ENCODE data around the gene GSDMA.

GSDMA gene

DNA sequence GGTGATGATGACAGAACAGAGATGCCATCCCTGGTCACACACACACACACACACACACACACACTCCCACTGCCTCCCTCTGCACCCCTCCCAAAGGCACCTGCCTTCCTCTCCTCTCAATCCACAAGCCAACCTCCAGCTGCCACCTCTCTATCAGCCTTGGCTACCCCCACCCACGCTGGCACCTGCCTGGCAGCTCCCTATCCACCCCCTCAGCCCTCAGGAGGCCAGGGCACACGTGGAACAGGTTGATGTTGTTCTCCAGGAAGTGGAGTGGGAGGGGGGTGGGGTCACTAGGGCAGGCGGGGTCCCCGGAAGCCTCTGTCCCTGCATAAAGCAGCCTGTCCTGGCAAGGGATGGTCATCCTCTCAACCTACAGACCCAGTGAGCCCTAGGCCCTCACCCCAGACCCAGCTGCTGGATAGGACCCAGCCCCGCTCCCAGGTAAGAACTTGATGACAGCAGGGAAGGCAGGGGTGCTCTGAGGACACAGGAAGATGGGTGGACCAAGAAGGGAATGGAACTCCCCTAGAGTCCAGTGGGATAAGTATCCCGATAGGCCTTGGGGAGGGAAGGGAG is at the start of gene GSDMA:
Gene GSDMA, plus strand, starts transcription at position 363 of the 579 bp plus-strand sequence. CDS start 2,684 bp downstream, outside the sequence.
- Histone ChIP-seq H3K36me3 (ENCODE audit: insufficient read depth, low read length) (no peaks in the 10 kb centered on the region), H3K27ac (ENCODE audit: low read depth, low read length) (no peak within 1 kb of the TSS), H3K4me1 (ENCODE audit: control insufficient read depth, insufficient read depth, low read length, unreplicated experiment) (no peaks in the 10 kb centered on the region), H2AFZ (ENCODE audit: low read length, unreplicated experiment) (no peak within 1 kb of the TSS), H3K79me2 (ENCODE audit: control insufficient read depth, insufficient read depth, low read length, unreplicated experiment) (no peaks in the 10 kb centered on the region), H3K4me3 (ENCODE audit: low read depth, low read length) (no peak within 1 kb of the TSS), H3K27me3 (ENCODE audit: insufficient read depth, low read length) (peaks cover 10% of the 10 kb centered on the region; the same call in 1 of the 2 replicates)

DNA sequence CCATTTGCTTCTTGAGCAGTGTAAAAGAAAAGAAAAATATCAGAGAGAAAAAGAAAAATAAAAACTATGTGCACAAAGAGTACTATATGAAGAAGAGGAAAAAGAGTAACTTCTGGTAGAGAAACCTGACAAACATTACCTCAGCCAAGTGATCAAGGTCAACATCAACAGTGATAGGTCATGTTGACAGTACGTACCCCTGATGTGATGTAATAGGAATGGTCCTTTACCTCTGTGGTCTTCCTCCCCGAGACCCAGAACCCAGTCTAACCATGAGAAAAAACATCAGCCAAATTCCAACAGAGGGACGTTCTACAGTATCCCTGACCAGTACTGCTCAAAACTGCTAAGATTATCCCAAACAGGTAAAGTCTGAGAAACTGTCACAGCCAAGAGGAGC is 48.8 kb upstream of the GSDMA start:
- no peak overlapping the region for H2AFZ ChIP-seq (ENCODE audit: low read length, unreplicated experiment)
- no peaks in the 10 kb centered on the region for H3K27me3 ChIP-seq (ENCODE audit: insufficient read depth, low read length)
- H3K36me3 ChIP-seq (ENCODE audit: insufficient read depth, low read length) = no peaks in the 10 kb centered on the region
- no peaks in the 10 kb centered on the region for H3K4me1 ChIP-seq (ENCODE audit: control insufficient read depth, insufficient read depth, low read length, unreplicated experiment)
- H3K4me3 ChIP-seq (ENCODE audit: low read depth, low read length) = no peak overlapping the region
- H3K79me2 ChIP-seq (ENCODE audit: control insufficient read depth, insufficient read depth, low read length, unreplicated experiment) = no peaks in the 10 kb centered on the region
- no peak overlapping the region for H3K27ac ChIP-seq (ENCODE audit: low read depth, low read length)

GRCh38 chr17:39915559-39915958 is 47.2 kb upstream of the GSDMA start:
- Histone ChIP-seq H3K4me3 (ENCODE audit: low read depth, low read length) (no peak overlapping the region), H2AFZ (ENCODE audit: low read length, unreplicated experiment) (no peak overlapping the region), H3K27ac (ENCODE audit: low read depth, low read length) (no peak overlapping the region), H3K79me2 (ENCODE audit: control insufficient read depth, insufficient read depth, low read length, unreplicated experiment) (no peaks in the 10 kb centered on the region), H3K4me1 (ENCODE audit: control insufficient read depth, insufficient read depth, low read length, unreplicated experiment) (no peaks in the 10 kb centered on the region), H3K36me3 (ENCODE audit: insufficient read depth, low read length) (peaks cover 6% of the 10 kb centered on the region; the same call in 1 of the 2 replicates), H3K27me3 (ENCODE audit: insufficient read depth, low read length) (no peaks in the 10 kb centered on the region)

GRCh38 chr17:39916918-39917317 is 45.9 kb upstream of the GSDMA start:
- Histone ChIP-seq H3K27me3 (ENCODE audit: insufficient read depth, low read length) (no peaks in the 10 kb centered on the region), H3K36me3 (ENCODE audit: insufficient read depth, low read length) (peaks cover 10% of the 10 kb centered on the region; the same call in 1 of the 2 replicates), H3K4me1 (ENCODE audit: control insufficient read depth, insufficient read depth, low read length, unreplicated experiment) (no peaks in the 10 kb centered on the region), H3K27ac (ENCODE audit: low read depth, low read length) (no peak overlapping the region), H3K4me3 (ENCODE audit: low read depth, low read length) (no peak overlapping the region), H3K79me2 (ENCODE audit: control insufficient read depth, insufficient read depth, low read length, unreplicated experiment) (no peaks in the 10 kb centered on the region), H2AFZ (ENCODE audit: low read length, unreplicated experiment) (no peak overlapping the region)

DNA sequence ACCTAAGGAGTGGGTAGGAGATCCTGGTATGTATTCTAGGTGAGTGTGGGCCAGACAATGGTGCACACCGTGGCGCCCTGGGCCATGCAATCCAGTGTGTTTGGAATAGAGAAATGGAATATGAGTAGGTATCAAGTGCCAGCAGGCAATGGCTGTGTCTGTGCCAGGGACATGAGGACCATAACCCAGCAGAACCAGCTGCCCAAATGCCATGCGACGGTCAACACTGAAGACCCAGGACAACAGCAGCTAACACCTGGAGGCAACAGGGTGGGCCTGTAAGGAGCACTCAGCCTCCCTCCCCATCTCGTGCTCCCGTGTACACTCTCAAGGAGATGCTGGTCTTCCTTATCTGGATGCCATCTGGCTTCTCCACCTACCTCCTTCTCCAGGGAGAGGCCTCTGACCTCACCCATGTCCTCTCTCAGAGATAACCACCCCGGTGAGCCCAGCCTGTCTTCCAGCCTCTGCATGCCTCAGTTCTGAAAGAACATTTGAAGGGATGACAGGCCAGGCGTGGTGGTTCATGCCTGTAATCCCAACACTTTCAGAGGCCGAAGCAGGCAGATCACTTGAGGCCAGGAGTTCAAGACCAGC is 43.6 kb upstream of the GSDMA start:
- Histone ChIP-seq H3K4me1 (ENCODE audit: control insufficient read depth, insufficient read depth, low read length, unreplicated experiment) (peaks cover 7% of the 10 kb centered on the region), H3K4me3 (ENCODE audit: low read depth, low read length) (no peak overlapping the region), H3K79me2 (ENCODE audit: control insufficient read depth, insufficient read depth, low read length, unreplicated experiment) (peaks cover 9% of the 10 kb centered on the region), H3K36me3 (ENCODE audit: insufficient read depth, low read length) (peaks cover 20% of the 10 kb centered on the region; the same call in 1 of the 2 replicates), H2AFZ (ENCODE audit: low read length, unreplicated experiment) (no peak overlapping the region), H3K27me3 (ENCODE audit: insufficient read depth, low read length) (no peaks in the 10 kb centered on the region), H3K27ac (ENCODE audit: low read depth, low read length) (no peak overlapping the region)

GRCh38 chr17:39920218-39921210 is 42.3 kb upstream of the GSDMA start:
- Histone ChIP-seq H2AFZ (ENCODE audit: low read length, unreplicated experiment) (no peak overlapping the region), H3K27ac (ENCODE audit: low read depth, low read length) (no peak overlapping the region), H3K27me3 (ENCODE audit: insufficient read depth, low read length) (no peaks in the 10 kb centered on the region), H3K79me2 (ENCODE audit: control insufficient read depth, insufficient read depth, low read length, unreplicated experiment) (peaks cover 20% of the 10 kb centered on the region), H3K4me1 (ENCODE audit: control insufficient read depth, insufficient read depth, low read length, unreplicated experiment) (peaks cover 20% of the 10 kb centered on the region), H3K4me3 (ENCODE audit: low read depth, low read length) (no peak overlapping the region), H3K36me3 (ENCODE audit: insufficient read depth, low read length) (peaks cover 20% of the 10 kb centered on the region; the same call in 1 of the 2 replicates)

DNA sequence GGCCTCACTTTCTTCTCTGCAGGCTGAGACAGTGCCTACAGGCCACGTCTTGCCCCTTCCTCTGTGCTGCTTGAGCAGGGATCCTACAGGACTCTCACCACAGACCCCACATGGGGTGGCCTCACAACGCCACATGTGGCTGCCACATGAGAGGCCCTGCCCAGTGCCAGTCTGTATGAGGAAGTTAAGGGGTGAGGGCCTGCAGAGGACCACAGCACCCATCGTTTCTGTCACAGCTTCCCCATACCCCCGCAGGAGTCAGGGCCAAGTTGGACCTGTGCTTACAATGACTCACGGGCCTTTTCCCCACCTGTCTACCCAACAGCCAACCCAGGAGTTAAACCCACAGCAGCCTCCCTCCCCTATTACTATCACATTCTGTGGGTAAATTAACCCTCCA is 41.5 kb upstream of the GSDMA start:
- Histone ChIP-seq H3K36me3 (ENCODE audit: insufficient read depth, low read length) (peaks cover 20% of the 10 kb centered on the region; the same call in 1 of the 2 replicates), H3K79me2 (ENCODE audit: control insufficient read depth, insufficient read depth, low read length, unreplicated experiment) (peaks cover 28% of the 10 kb centered on the region), H3K27ac (ENCODE audit: low read depth, low read length) (no peak overlapping the region), H2AFZ (ENCODE audit: low read length, unreplicated experiment) (no peak overlapping the region), H3K4me3 (ENCODE audit: low read depth, low read length) (no peak overlapping the region), H3K4me1 (ENCODE audit: control insufficient read depth, insufficient read depth, low read length, unreplicated experiment) (peaks cover 28% of the 10 kb centered on the region), H3K27me3 (ENCODE audit: insufficient read depth, low read length) (no peaks in the 10 kb centered on the region)

- Histone ChIP-seq H2AFZ (ENCODE audit: low read length, unreplicated experiment) (no peak overlapping the region), H3K27ac (ENCODE audit: low read depth, low read length) (no peak overlapping the region), H3K4me1 (ENCODE audit: control insufficient read depth, insufficient read depth, low read length, unreplicated experiment) (peaks cover 30% of the 10 kb centered on the region), H3K36me3 (ENCODE audit: insufficient read depth, low read length) (peaks cover 20% of the 10 kb centered on the region; the same call in 1 of the 2 replicates), H3K27me3 (ENCODE audit: insufficient read depth, low read length) (no peaks in the 10 kb centered on the region), H3K4me3 (ENCODE audit: low read depth, low read length) (no peak overlapping the region), H3K79me2 (ENCODE audit: control insufficient read depth, insufficient read depth, low read length, unreplicated experiment) (peaks cover 35% of the 10 kb centered on the region)
Measured at GRCh38 chr17:39922006-39922405, 40.8 kb upstream of the GSDMA start.

- peaks cover 36% of the 10 kb centered on the region for H3K79me2 ChIP-seq (ENCODE audit: control insufficient read depth, insufficient read depth, low read length, unreplicated experiment)
- no peak overlapping the region for H3K27ac ChIP-seq (ENCODE audit: low read depth, low read length)
- no peak overlapping the region for H3K4me3 ChIP-seq (ENCODE audit: low read depth, low read length)
- peaks cover 20% of the 10 kb centered on the region; the same call in 1 of the 2 replicates for H3K36me3 ChIP-seq (ENCODE audit: insufficient read depth, low read length)
- no peaks in the 10 kb centered on the region for H3K27me3 ChIP-seq (ENCODE audit: insufficient read depth, low read length)
- H3K4me1 ChIP-seq (ENCODE audit: control insufficient read depth, insufficient read depth, low read length, unreplicated experiment) = peaks cover 35% of the 10 kb centered on the region
- no peak overlapping the region for H2AFZ ChIP-seq (ENCODE audit: low read length, unreplicated experiment)
Measured at GRCh38 chr17:39923230-39923629, 39.6 kb upstream of the GSDMA start.

DNA sequence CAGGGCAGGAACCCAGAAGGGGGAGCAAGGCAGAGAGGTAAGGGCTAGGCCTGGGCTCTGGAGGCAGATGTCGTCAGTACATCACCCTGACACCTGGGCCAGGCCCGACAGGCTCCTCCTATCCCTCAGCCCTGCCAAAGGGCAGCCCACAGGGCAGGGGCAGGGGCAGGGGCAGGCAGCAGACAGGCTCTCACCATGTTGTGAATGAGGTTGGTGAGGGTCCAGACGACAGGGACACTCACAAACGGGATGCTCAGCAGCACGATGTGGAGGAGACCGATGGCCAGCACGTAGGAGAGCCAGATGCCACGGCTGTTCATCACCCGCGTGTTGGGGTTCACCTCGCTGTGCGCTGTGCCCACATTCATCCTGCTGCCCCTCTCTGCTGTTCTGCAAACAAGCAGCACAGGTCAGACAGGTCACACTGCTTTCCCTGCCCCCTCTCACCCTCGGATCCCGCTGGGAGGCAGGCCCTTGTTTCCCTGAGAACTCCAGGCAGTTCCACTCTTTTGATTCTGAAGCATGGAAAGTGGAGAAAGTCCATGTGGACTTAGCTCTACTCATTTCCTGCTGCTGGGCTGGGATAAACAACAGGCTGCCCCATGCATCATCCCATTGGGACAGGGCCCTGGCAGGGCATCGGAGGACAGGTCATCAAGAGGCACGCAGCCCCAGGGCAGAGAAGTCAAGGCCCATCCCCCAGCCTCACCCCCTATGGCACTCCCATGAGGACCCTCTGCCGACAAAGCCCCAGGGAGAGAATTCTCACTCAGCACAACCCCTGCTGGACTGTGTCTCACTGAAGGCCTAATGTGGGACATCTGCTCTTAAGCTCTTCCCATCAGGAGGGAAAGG is 38.7 kb upstream of the GSDMA start:
- peak overlapping the region; percentile 33; the same call in 1 of the 2 replicates for H3K27ac ChIP-seq (ENCODE audit: low read depth, low read length)
- peaks cover 36% of the 10 kb centered on the region for H3K79me2 ChIP-seq (ENCODE audit: control insufficient read depth, insufficient read depth, low read length, unreplicated experiment)
- peaks cover 20% of the 10 kb centered on the region; the same call in 1 of the 2 replicates for H3K36me3 ChIP-seq (ENCODE audit: insufficient read depth, low read length)
- H3K27me3 ChIP-seq (ENCODE audit: insufficient read depth, low read length) = no peaks in the 10 kb centered on the region
- H2AFZ ChIP-seq (ENCODE audit: low read length, unreplicated experiment) = no peak overlapping the region
- H3K4me3 ChIP-seq (ENCODE audit: low read depth, low read length) = no peak overlapping the region
- H3K4me1 ChIP-seq (ENCODE audit: control insufficient read depth, insufficient read depth, low read length, unreplicated experiment) = peaks cover 44% of the 10 kb centered on the region

All from ACC112 (cell line).